Smooth muscle cell (in vitro differentiated cells): ENCODE data around the gene STAC. TPM values are rescaled to one million over a fixed set of nuclear protein-coding genes. Genes with fewer than 3 reads are reported as not detected.

Experiments
- DNase-seq: peaks from one replicate; lab custom pipeline; 2025; ENCODE audit not compliant: unreplicated experiment; lab: John Stamatoyannopoulos, UW
- H2AFZ ChIP-seq: fragments of 200-600 bp; sonication (generic); 2 replicates; pipeline ENCODE4 v1.6.0; 2016; ENCODE audit warnings: antibody characterized with exemption, low read depth, mild to moderate bottlenecking
- H3F3A ChIP-seq: fragments of 200-600 bp; sonication (generic); 2 replicates; pipeline ENCODE4 v1.6.0; 2017; ENCODE audit warnings: antibody characterized with exemption, low read depth
- H3K27ac ChIP-seq: fragments of 200-600 bp; sonication (generic); 2 replicates; pipeline ENCODE4 v1.5.1; 2016; ENCODE audit warnings: low read depth, mild to moderate bottlenecking
- H3K27me3 ChIP-seq: fragments of 200-600 bp; sonication (generic); 2 replicates; pipeline ENCODE4 v1.6.1; 2016; ENCODE audit warnings: low read depth, mild to moderate bottlenecking
- H3K36me3 ChIP-seq: fragments of 200-600 bp; sonication (generic); 2 replicates; pipeline ENCODE4 v1.5.1; 2016; ENCODE audit warnings: low read depth
- H3K4me1 ChIP-seq: fragments of 200-600 bp; sonication (generic); 2 replicates; pipeline ENCODE4 v1.5.1; 2016; ENCODE audit warnings: low read depth
- H3K4me2 ChIP-seq: fragments of 200-600 bp; sonication (generic); 2 replicates; pipeline ENCODE4 v1.6.0; 2016; ENCODE audit warnings: mild to moderate bottlenecking
- H3K4me3 ChIP-seq: fragments of 200-600 bp; sonication (generic); 2 replicates; pipeline ENCODE4 v1.5.1; 2016; ENCODE audit warnings: mild to moderate bottlenecking
- H3K79me2 ChIP-seq: fragments of 200-600 bp; sonication (generic); 2 replicates; pipeline ENCODE4 v1.6.0; 2016; ENCODE audit warnings: low read depth, mild to moderate bottlenecking
- H3K9ac ChIP-seq: fragments of 200-600 bp; sonication (generic); 2 replicates; pipeline ENCODE4 v1.6.0; 2016; ENCODE audit warnings: low read depth
- H3K9me3 ChIP-seq: fragments of 200-600 bp; sonication (generic); replicated peaks from 2 replicates; pipeline ENCODE4 v1.5.1; 2016; ENCODE audit warnings: low read depth
- H4K20me1 ChIP-seq: fragments of 200-600 bp; sonication (generic); 2 replicates; pipeline ENCODE4 v1.6.0; 2016; ENCODE audit warnings: low read depth
- CTCF ChIP-seq: fragments of 200-600 bp; sonication (generic); IDR thresholded peaks from 2 replicates; pipeline ENCODE4 v1.5.1; 2017; ENCODE audit warnings: borderline replicate concordance, mild to moderate bottlenecking, antibody characterized with exemption; ENCODE audit not compliant: insufficient read depth, poor library complexity, severe bottlenecking
- WGBS: methylation state at CpG from one replicate; pipeline ENCODE4 v1.1.7; 2016; ENCODE audit warnings: low lambda C conversion rate; 5-methylcytosine and 5-hydroxymethylcytosine counted together
- polyA plus RNA-seq: library from polyadenylated mRNA; unstranded; fragments of >200 nt; fragmentation: Nextera tagmentation; extraction: Ambion mirVana; gene quantifications from 2 replicates; pipeline ENCODE4 v1.2.1, GENCODE V29; 2016
- total RNA-seq: library from RNA; depleted of rRNA; stranded (reverse); fragments of >200 nt; gene quantifications from 2 replicates; pipeline ENCODE4 v1.2.3, GENCODE V29; 2014

The STAC gene
- total and polyA plus RNA-seq, 2 experiments from 2014 or later, result 1.2 to 1.4 TPM

GRCh38 chr3:36408146-36408545 is 27.8 kb downstream of the STAC start:
- Histone ChIP-seq H3K4me1 (no peaks in the 10 kb centered on the region), H3K9me3 (no peaks in the 10 kb centered on the region), H3K4me3 (no peak overlapping the region), H3F3A (no peaks in the 10 kb centered on the region), H3K27ac (no peak overlapping the region), H2AFZ (no peak overlapping the region), H3K36me3 (no peaks in the 10 kb centered on the region), H3K27me3 (no peaks in the 10 kb centered on the region), H4K20me1 (no peaks in the 10 kb centered on the region), H3K9ac (no peak overlapping the region), H3K4me2 (no peak overlapping the region), H3K79me2 (no peaks in the 10 kb centered on the region)
- no peak for DNase-seq
- no peak for TF ChIP-seq CTCF
- 89% methylated on average over 1 of the region's 1 CpG for WGBS

DNA sequence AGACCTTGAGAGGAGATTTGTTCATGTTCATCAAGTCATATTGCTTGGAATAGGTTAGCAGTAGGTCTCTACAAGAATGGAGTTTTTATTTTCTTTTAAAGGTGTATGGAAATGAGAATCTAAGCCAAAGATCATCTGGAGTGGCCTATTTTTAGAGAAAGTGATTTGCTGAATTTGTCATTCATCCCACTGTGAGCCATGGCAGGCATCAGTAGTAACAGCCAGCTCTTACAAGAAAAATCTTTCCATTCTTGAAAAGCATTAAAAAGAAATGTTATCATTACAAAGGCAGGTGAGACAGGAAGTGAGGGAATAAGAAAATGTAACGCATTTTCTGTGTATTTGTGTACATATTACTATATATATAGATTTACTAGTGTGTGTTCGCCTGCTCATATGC is 29.6 kb downstream of the STAC start:
- H3F3A ChIP-seq, result no peaks in the 10 kb centered on the region
- WGBS, result 95% methylated on average over 2 of the region's 2 CpGs
- no peak for TF ChIP-seq CTCF

DNA sequence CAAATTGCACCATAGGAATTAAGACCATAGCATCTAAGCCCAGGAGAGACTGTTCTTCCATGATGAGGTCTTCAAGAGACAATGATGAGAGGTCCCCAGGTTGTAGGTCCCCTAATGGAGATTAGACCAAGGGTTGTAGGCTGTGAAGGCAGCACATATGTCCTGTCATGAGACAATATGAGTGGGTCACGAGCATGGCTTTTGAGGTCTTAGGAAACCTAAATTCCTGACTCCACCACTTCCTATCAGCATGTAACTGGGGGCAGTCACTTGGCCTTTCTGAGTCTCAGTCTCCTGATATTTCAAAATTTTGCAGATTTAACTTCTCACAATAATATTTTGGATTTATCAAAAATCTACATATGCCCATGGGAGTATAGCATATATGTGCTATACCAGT is 31.3 kb downstream of the STAC start:
- no peaks in the 10 kb centered on the region for H3K9me3 ChIP-seq
- no peak overlapping the region for H3K4me2 ChIP-seq
- no peaks in the 10 kb centered on the region for H3K27me3 ChIP-seq
- WGBS, result 83% methylated on average over 1 of the region's 1 CpG
- H2AFZ ChIP-seq, result no peak overlapping the region
- no peak overlapping the region for H3K4me3 ChIP-seq
- DNase-seq, result no peak
- H3K27ac ChIP-seq, result no peak overlapping the region
- H3F3A ChIP-seq, result no peaks in the 10 kb centered on the region
- H4K20me1 ChIP-seq, result no peaks in the 10 kb centered on the region
- H3K36me3 ChIP-seq, result no peaks in the 10 kb centered on the region
- no peaks in the 10 kb centered on the region for H3K4me1 ChIP-seq
- TF ChIP-seq CTCF, result no peak
- no peak overlapping the region for H3K9ac ChIP-seq
- no peaks in the 10 kb centered on the region for H3K79me2 ChIP-seq

More for the DNA sequence above, 29.6 kb downstream of the STAC start:
- no peaks in the 10 kb centered on the region for H3K9me3 ChIP-seq
- no peak overlapping the region for H3K4me3 ChIP-seq
- H3K79me2 ChIP-seq, result no peaks in the 10 kb centered on the region
- H3K27me3 ChIP-seq, result no peaks in the 10 kb centered on the region
- DNase-seq, result no peak
- no peak overlapping the region for H3K4me2 ChIP-seq
- H4K20me1 ChIP-seq, result no peaks in the 10 kb centered on the region
- H3K36me3 ChIP-seq, result no peaks in the 10 kb centered on the region
- no peak overlapping the region for H3K9ac ChIP-seq
- H3K4me1 ChIP-seq, result no peaks in the 10 kb centered on the region
- H3K27ac ChIP-seq, result no peak overlapping the region
- H2AFZ ChIP-seq, result no peak overlapping the region

GRCh38 chr3:36416599-36416998 is 36.3 kb downstream of the STAC start:
- Histone ChIP-seq H3K9me3 (no peaks in the 10 kb centered on the region), H3F3A (no peaks in the 10 kb centered on the region), H3K36me3 (no peaks in the 10 kb centered on the region), H3K4me3 (no peak overlapping the region), H3K27ac (no peak overlapping the region), H3K4me2 (no peak overlapping the region), H3K79me2 (no peaks in the 10 kb centered on the region), H3K9ac (no peak overlapping the region), H4K20me1 (no peaks in the 10 kb centered on the region), H3K4me1 (no peaks in the 10 kb centered on the region), H2AFZ (no peak overlapping the region), H3K27me3 (no peaks in the 10 kb centered on the region)
- 30% methylated on average over 1 of the region's 1 CpG for WGBS
- no peak for TF ChIP-seq CTCF
- no peak for DNase-seq
